HS-5 (cell line): ENCODE results near the gene CPOX.
"Not testable (repeated sequence)": the region's sequence is repeated elsewhere in the genome, so short reads cannot be mapped to it uniquely, and the experiment has no call there.

Source experiments
- DNase-seq: peaks from one replicate; pipeline ENCODE4 v3.0.0-alpha.2; 2012; ENCODE audit warnings: low read depth

CPOX gene

DNA sequence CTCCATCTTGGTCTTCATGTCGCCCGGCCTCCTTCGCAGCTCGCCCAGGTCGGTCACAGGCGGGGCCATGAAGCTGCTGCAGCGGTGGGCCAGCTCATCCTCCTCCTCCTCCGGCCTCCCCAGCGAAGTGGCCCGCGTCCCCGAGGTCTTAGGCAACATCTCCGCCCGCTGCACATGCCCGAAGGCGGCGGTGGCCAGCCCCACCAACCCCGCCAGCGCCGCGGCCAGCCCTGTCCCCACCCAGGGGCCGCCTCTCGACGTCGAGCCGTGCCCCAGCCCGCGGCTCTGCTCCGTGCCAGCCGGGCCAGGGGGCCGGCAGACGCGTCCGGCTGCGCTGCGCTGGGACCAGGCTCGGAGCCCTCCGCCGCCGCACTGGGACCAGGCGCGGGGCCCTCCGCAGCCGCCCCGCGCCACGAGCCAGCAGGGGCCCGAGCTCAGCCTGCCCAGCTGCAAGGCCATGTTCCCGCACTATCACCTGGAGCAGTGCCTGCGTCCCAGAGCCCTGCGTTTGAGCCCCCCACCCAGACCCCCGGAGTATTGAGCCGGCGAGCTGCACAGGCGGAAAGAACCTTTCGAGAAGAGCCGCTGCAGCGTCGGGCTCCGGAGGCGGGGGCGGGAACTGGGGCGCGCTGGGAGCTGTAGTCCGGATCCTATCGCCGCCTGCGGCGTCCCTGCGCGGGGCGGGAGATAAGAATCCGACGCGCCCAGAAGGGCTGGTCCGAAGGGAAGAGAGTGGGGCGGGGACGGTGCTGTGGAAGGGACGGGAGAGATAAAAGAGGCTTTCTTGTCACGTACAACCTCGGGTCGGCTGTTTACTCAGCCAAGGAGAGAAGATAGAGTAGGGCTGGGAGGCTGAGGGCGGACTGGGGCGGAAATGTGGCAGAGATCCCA lies at the start of gene CPOX:
CPOX (minus strand) TSS at position 566 of the 891 bp plus-strand sequence; CDS start at position 459, 107 bp downstream.
- DNase-seq: peak; percentile 86

DNA sequence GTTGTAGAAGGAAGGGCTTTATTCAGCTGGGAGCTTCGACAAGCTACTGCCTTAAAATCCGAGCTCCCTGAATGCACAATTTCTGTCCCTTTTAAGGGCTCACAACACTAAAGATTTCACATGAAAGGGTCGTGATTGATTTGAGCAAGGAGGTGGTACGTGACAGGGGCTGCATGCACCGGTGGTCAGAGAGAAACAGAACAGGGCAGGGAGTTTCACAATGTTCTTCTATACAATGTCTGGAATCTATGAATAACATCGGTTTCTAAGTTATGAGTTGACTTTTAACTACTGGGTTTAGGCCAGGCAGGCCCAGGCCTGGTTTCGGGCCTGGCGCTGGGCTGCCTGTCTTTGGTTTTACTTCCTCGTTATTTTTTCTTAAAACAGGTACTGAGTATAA lies 49.4 kb upstream of the CPOX start:
- DNase-seq: not testable (repeated sequence)

DNA sequence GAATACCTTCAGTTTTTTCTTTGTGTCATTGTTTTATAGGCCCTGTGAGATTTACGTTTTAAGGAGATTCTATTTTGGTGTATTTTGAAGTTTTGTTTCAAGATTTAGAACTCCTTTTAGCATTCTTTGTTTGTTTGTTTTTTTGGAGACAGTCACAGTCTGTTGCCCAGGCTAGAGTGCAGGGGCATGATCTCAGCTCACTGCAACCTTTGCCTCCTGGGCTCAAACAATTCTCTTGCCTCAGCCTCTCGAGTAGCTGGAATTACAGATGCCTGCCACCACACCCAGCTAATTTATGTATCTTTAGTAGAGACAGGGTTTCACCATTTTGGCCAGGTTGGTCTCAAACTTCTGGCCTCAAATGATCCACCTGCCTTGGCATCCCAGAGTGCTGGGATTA lies 48.3 kb upstream of the CPOX start:
- not testable (repeated sequence) for DNase-seq

DNA sequence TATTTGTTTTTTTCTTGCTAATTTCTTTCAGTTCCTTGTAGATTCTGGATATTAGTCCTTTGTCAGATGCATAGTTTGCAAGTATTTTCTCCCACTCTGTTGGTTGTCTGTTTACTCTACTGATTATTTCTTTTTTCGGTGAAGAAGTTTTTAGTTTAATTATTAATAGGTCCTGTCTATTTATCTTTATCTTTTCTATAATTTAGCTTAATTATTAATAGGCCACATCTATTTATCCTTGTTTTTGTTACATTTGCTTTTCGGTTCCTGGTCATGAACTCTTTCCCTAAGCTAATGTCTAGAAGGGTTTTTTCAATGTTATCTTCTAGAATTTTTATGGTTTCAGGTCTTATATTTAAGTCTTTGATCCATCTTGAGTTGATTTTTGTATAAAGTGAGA lies 45.1 kb upstream of the CPOX start:
- not testable (repeated sequence) for DNase-seq

DNA sequence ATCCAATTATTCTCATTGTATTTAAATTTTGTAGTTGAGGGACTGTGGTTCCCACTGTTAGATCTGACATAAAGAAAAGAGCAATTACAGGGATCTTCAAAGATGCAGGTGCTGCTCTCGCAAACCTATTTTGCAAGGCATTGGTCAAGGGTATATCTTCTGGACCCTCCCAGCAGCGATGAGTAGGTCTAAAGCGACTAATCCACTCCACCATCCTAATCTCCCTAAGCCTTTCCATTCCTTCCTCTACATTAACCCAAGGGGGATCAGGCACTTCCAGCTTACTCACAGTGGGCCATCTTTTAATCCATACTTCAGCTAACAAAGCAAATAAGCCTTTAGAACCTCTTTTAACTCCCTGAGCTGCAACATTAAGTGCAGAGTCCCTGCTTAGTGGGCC lies 37.0 kb upstream of the CPOX start:
- DNase-seq: no peak

DNA sequence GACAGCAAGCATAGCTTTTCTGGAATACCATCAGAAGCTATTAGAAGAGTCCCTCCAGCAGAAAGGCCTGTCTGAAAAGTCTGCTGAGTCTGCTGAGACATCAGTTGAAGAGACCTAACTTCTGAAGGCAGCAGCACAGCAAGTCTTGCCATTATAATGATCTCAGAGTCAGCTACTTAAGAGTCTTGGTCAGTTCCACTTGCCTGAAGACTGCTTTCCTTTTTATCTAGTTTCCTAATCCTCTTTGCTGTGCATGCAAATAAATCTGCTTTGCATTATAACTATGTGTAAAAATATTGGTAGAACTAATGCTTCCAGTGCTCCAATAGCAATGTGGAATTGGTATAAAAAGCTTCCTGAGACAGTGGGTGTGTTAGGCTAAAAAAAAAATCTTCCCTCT lies 34.9 kb upstream of the CPOX start:
- no peak for DNase-seq

DNA sequence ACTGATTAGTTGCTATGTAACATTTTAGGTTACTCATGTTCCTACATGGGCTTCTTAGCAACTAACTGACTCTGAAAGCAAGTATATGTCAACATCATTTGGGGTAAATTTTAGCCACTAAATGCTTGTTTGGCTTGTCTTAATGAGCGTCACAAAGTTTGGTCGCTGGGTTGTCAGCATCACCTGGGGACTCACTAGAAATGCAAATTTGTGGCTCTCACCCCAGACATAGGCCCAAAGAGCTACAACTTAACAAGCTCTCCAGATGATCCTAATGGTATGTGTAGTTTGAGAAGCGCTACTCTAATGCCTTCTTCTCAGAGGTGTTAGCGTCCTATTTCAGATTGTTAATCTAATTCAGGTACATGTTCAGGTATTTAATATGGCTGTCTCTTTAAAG lies 32.7 kb upstream of the CPOX start:
- DNase-seq: no peak

DNA sequence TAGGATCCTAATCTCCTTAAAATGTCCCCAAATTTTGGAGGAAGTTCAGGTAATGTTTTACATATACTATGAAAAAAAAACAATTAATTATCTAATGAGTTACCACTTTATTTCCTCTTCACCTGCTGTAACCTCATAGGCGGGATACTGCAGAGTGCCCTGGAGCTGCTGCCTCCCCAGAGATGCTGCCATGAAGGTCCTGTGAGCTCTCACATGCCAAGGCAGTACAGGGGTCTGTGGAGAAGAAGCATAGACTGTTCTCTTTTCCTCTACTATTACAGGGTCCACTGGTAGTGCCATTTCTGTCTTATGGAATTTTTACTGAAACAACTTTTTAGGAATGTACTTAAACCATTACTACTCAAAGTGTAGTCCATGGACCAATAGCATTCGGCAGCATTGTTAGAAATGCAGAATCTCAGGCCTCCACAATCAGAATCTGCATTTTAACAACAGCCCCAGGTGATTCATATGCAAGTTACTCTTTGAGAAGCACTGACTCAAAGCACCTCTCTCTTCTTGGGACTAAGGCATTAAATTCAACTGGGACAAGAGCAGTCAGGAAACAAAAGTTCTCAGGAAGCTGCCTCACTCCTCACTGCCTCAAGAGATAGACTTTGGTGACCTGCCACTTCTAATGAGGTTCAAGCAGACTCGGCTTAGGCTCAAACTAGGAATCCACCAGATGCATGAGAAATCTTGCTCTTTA lies 30.3 kb upstream of the CPOX start:
- DNase-seq: no peak

DNA sequence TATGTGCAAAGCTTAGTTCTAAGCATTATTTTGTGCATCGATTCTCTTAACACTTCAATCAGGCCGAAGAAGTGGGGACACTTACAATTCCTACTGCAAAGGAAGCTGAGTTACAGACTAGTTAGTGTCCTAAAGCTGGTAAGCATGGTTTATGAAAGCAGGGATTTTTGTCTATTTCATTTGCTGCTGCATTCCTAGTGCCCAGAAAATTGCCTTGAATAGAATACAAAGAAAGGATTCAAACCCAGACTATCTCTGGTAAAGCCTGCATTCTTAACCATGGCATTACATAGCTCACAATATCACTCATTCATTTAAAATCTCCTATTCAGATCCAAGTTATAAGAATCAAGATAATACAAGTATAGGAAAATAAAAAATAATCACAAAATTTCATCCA lies 24.4 kb upstream of the CPOX start:
- DNase-seq: no peak

DNA sequence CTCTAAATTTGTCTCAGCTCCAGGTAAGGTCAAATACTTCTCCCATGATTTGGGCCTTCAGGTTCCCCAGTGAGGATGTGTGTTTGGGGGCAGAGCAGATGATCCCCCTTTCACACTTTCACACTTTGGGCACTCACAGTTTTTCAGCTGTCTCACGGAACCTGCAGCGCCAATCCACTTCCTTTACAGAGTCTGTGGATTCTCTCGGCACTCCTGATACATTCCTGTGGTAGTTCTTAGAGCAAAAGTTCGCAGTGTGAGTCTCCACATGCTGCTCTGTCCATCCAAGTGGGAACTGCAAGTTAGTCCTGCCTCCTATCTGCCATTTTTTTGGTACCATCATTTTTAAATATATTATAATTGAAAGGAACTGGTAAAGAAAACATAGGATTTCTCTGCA lies 20.2 kb upstream of the CPOX start:
- no peak for DNase-seq

DNA sequence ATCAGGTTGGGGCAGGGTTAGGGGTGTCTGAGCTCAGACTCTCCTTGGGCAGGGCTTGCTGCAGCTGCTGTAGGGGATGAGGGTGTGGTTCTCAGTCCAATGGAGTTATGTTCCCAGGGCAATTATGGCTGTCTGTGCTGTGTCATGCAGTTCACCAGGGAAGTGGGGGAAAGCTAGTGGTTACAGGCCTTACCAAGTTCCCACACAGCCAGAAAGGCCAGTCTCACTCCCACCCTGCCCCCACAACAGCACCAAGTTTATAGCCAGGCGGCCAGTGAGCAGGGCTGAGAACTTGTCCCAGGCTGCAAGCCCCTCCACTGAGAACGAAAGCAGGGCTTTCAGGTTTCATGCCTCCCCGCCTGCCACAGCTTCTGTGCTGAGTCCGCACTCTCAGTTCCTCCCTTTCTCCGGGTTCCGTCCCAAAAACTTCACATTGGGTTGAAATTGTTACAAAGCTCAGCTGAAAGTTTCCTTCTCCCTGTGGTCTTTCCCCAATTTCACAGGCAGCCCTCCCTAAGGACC lies 19.6 kb upstream of the CPOX start:
- DNase-seq: no peak

DNA sequence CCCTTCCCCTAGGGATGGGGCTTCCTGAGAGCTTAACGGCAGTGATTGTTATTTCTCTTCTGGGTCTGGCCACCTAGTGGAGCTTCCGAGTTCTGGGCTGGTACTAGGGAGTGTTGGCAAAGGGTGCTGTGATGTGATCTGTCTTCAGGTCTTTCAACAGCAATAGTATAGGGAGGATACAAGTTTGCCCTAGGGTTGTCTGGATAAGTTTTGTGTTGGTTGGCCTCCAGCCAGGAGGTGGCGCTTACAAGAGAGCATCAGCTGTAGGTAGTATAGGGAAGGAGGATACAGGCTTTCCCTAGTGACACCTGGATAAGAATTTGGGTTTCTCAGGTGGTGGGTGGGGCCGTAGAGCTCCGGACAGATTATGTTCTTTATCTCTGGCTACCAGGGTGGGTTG lies 19.2 kb upstream of the CPOX start:
- DNase-seq: no peak

DNA sequence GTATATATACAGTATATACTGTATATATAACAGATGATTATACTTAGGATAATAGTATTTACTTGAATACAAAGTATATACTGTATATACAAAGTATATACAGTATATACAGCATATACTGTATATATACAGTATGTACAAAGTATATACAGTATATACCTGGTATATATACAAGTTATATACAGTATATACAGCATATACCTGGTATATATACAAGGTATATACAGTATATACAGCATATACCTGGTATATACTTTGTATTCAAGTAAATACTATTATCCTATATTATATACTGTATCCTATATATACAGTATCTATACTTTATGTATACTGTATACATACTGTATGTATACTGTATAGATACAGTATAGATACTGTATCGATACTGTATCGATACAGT lies 14.6 kb upstream of the CPOX start:
- no peak for DNase-seq

DNA sequence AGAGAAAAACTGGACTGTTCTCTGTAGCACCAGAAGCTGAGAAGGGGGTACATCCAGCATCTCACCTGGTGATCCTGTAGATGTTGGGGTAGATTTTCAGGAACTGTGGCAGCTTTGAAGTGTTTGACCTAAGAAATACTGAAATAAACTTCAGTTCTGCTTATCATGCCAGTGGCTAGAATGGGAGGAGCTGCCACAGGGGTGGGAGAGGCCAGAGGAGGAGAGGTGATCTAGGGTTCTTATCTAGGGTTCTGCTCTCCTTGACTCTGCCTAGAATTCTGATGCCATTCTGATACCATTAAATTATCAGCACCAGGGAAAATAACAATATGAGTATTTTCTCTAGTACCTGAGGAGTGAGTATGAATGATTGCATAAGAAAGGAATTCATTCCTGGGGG lies 10.2 kb upstream of the CPOX start:
- no peak for DNase-seq

DNA sequence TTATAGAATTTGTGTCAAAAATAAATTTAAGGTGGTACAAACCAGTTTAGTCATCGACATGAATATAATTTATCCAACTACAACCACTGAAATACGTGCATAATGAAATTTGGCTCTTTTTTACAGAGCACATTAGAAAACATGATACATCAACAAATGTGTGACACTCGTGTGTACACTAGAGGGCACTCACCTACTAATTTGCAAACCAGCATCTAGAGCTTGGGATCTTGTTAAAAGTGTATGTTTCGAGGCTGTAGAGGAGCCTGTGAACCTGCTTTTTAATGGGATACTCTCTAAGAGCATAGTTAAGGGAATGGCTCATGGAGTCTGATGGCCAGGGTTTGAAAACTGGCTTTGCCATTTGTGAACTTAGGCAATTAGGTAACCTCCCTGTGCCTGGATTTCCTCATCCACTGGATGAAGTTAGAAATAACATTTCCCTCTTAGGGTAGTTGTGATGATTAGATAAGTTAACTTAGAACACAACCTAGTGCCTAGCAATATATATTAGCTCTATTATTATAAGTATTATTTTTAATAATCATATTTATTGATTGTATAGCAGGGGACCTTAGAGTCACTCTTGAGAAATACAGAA lies 8.8 kb upstream of the CPOX start:
- peak; percentile 32 for DNase-seq

DNA sequence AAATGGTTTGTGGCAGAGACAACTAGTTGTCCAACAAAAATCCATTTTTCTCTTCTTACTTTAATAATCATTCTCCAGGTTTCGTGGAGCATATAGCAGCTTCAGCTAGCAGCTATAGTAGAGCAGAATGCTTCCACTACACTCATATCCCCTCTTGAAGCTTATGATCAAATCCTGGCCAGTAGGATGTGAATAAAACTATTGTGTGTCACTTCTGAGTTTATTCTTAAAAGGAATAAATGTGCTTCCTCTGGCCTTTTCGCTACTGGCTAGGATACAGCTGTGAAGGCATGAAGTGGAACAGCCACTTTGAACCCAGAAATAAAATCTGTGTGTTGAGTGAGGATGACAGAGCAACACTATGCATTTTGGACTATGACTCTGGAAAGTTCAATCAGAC lies 7.8 kb upstream of the CPOX start:
- DNase-seq: no peak

DNA sequence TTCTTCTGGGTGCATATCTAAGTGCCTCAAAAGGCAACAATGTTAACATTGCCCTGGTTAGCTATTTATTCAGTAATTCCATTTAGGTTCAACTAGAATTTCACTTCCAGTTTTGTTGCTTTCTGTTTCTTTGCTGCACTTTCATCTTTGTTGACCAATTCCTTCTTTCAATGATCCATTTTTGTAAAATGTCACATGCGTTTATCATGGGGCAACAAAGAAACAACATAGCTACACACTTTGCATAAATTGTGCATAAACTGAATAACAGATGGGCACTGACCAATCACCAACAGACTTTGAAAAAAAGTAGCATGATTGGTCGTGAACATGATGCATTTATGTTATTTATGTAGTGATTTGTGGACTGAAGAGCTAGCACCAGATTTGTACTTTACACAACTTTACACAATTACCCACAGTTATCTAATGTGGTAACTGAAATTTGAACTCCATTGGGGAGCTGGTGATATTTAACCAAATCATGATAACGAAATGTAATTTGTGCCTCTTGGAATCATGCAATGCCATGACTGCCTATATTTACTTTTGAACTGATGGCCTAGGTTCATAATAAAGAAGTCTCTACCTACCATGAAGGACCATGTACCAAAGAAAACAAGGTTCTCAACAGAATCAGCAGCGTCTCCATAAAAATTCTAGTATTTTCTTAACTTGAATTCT lies 7.1 kb upstream of the CPOX start:
- DNase-seq: no peak

DNA sequence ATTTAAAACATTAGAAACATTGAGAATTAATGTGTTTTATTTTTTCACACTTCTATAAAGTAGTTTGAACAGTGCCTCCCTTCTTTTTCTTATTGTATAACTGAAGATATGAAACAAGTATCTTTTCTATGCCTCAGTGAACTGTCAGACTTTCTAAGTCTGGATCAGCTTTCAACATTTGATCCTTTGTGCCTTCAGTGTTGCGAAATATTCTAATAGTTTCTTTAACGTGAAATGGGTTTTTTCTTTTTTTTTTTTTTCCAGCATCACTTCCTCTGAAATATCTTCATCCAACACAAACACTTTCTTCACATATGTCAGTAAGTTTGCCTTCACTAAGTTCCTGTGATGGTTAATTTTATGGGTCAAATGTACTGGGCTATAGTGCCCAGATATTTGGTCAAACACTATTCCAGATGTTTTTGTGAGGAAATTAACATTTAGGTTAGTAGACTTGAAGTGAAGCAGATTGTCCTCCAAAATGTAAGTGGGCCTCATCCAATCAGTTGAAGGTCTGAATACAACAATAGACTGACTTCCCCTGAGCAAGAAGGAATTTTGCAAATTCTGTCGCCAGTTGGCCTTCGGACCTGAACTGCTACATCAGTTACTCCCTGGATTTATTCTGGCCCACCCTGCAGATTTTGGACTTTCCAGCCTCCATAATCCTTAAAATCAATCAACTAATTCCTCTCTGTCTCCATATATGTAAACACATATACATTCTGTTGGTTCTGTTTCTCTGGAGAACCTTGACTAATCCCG lies 6.4 kb upstream of the CPOX start:
- no peak for DNase-seq

DNA sequence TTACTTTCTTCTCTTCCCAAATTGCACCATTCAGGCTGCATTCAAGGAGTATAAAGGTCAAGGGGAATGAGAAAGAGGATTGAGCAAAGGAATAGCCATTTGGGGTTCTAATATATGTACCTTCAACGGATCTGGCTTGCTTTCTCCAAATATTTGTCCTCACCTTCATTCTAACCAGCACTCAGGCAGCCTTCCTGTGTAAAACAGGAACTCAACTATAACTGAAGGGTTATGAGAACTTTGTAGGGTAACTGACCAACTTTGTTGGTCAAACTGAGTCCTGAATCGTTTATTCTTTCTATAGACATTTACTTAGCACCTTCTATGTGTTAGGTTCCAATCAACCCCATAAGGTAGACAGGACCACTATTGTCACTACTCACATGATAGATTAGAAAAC lies 5.1 kb upstream of the CPOX start:
- DNase-seq: no peak

DNA sequence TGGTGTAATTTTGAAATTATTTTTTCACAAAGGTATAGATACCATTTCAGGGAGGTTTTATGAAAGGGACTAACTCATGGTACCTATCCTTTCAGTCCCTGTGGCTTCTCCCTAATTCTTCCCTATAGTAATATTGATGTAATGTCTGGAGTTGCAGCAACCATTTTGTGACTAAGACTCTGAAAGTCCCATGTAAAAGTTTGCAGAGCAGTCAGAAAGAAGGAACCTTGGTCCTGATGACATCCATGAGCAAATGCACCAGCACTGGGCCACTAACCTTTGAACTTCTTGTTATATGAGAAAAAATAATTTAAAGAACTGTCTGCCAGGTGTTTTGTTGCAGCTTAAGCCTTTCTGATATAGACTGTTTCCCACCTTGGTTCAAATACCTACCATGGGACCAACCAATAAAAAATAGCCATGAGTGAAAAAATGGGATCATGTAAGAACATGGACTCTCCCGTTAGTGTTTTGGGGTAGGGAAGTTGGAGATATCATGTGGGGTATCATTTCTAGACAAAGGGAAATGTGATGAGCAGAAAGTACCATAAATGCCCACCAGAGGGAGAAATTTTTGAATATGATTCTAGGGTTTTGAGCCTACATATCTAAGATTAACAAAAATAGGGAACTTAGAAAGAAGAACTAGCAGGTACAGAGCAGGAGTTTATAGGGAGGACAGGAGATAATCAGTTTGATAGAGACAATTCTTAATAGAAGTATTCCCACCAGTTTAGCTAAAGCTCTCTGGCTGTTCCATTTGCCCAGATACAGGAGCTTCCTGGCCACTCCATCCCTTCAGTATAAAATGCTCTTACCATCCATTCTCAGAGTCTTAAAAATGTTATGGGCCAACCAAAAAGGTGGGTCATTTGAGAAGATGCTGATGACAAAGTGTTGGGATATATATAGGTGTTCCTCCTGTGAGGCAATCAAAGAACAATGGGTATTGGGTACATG lies 3.4 kb upstream of the CPOX start:
- DNase-seq: no peak
